Activated T-cell treated with anti-CD3 and anti-CD28 coated beads, Interleukin-2, amount 50 U/mL, for 48 hours (primary cell): ENCODE results near the gene ISG15.
A peak's percentile ranks its signal among the peaks of the same experiment; 100 is the strongest.
"Not testable (repeated sequence)": the region's sequence is repeated elsewhere in the genome, so short reads cannot be mapped to it uniquely, and the experiment has no call there.

Source experiments
- DNase-seq, 2 experiments: peaks; one replicate each; pipeline ENCODE4 v3.0.0-alpha.2; 2020

The ISG15 gene

GRCh38 chr1:975896-976683 lies 37.2 kb upstream of the ISG15 start:
- DNase-seq, result peak; percentile 74 to 83

- DNase-seq, result not testable (repeated sequence)
These were observed 36.5 kb upstream of the ISG15 start for GRCh38 chr1:976791-977190.

DNA sequence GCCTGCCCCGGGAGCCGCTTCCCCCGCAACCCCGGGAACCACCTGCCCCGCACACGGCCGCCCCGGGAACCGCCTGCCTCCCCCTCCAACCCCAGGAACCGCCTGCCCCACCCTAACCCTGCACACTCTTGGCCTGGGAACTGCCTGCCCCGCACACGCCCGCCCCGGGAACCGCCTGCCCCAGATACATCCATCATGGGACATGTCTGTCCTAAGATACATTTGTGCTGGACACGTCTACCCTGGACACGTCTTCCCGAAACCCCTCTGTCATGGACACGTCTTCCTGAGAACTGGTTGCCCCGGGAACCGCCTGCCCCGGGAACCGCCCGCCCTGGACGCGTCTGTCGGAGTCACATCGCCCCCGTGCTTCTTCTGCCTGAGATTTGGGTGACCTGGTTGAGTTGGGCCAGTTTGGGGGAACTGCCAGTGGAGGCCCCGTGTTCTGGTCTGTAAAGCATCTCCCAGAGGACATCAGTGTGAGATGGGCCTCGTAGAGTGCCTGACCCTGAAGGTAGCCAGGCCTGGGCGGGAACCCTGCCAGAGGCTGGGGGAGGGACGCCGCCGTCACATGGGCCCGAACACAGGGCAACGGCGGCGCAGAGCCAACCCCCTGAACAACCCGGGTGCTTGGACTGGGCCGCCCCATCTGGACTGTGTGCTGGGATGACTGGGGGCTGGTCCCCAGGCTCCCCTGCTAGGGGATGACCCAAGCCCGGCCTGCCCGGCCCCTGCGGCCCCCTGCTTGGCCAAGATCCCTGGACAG lies 35.0 kb upstream of the ISG15 start:
- no peak for DNase-seq

DNA sequence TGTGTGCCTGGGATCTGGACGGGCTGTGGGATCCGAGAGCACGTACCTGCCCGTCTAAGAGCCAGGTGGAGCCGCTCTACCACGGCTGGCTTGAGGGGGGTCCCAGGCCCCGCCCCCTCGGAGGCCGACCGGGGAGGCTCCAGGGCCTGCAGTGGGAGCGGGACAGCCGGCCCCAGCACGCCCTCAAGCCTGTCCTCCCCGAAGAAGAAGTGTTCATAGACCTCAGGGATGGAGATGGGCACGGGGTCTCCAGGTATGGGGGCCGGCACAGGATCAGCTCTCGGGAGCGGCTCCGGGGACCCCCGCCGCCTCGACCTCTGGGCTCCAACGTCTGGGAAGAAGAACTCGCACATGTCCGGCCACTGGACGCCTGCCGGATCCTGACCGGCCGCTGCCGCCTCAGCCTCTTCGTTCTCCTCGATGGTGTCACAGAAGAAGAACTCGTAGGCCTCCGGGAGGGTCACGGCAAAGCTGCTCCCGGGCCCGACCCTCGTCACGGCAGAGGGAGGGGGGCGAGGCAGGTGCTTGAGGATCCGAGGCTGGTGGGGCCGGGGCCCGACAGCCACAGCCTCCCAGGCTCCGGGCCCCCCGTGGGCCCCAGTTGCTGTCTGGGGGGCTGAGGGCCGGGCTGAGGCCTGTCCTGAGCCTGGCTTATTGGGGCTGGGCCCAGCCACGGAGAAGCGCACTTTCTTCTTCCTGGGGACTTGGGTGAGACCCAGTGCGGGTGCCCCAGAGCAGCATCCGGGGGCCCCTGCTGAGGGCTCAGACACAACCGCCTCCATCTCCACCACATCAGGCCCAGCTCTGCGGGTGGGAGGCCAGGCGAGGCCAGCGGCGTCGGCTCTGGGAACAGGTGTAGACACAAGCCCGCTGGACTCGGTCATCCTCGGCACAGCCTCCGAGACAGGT lies 34.2 kb upstream of the ISG15 start:
- no peak for DNase-seq

DNA sequence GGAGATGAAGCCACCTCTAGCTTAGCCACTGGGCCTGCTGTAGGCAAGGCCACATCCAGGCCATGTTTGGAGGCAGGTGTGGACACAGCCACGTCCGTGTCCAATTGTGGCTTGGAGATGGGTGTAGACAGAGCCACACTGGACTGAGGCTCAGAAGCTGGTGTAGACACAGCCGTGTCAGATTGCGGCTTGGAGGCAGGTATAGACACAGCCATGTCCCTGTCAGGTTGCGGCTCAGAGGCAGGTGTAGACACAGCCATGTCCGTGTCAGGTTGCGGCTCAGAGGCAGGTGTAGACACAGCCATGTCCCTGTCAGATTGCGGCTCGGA lies 33.6 kb upstream of the ISG15 start:
- no peak for DNase-seq

DNA sequence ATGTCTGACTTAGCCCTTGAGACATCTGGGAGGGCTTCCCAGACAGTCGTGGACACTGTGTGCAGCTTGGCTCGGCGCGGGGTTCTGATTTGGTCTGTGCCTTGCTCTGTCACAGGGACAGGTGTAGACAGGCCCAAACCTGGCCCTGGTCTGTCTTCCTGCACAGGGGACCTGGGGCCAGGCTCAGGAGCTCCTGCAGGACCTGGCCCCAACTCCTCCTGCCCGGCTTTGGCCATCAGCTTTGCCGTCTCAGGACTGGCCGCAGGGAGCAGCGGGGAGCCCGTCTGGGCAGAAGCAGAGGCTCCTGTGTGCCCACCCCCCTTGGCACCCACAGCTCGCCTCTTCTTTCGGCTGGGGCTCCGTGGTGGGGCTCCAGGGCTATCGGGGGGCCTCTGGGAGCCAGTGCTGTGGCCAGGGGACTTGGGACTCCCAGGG lies 33.1 kb upstream of the ISG15 start:
- no peak for DNase-seq

DNA sequence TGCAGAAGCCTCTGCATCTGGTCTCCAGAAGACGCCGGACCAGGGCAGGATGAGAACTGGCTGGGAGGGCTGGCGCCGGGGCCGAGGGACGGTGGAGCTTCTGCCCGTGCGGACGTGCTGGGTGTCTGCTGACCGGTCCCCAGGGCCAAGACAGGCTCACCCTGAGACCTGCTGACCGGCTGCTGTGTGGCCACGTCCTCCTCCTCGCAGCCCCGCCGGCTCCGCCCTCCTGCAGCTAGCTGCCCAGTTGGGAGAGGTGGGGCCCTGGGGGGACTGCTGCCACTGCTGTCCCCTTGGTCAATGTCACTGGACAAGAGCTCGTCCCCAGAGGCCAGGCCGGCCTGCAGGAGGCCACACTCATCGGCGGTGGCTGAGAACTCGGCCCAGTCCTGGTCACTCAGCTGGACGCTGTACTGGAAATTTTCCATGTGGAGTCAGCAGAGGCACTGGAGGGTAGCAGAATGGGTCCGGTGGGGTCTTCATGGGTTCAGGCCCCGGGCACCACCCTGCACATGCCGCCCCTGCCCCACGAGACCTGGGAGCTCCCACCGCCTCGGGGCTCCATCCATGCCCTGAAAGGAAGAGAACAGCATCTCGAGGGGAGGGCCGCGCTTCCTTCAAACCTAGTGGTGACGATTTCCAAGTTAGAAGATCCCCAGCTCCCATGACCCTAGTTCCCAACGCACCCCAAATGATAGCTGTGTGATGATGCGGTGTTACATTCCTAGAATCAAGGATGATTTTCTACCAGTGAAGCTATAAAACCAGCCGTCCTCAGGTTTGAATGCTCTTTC lies 32.5 kb upstream of the ISG15 start:
- no peak for DNase-seq

GRCh38 chr1:981491-981954 lies 31.8 kb upstream of the ISG15 start:
- no peak for DNase-seq

DNA sequence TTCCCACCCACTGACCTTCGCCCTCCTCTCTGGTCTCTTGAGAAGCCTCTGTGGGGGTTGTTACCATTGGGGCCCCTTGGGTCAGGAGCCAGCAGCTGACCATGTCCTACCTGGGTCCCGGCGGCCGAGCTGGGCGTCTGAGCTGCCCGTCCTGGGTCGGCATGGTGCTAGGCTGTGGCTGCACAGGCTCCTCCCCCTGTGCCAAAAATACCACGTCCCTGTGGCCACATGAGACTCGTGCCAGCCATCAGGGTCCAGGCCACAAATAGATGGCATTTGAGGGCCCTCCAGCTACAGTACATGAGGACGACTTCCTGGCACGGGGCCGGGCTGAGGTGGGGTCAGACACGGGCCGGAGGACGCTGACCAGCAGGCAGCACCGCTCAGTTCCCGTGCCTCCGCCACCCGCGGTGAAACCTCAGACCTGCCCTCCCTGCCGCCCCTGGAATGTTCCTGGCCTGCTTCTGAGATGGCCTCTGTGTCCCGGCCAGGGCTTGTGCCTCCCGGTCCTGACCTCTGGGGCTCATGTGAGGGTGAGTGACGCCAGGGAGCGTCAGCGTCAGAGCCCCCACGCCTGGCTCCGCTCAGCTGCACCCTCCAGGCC lies 31.2 kb upstream of the ISG15 start, which contains the start of gene PERM1:
Gene PERM1 (minus strand): TSS at position 139 of the 604 bp plus-strand sequence. CDS start 1,064 bp downstream, outside the sequence.
- DNase-seq, result no peak

DNA sequence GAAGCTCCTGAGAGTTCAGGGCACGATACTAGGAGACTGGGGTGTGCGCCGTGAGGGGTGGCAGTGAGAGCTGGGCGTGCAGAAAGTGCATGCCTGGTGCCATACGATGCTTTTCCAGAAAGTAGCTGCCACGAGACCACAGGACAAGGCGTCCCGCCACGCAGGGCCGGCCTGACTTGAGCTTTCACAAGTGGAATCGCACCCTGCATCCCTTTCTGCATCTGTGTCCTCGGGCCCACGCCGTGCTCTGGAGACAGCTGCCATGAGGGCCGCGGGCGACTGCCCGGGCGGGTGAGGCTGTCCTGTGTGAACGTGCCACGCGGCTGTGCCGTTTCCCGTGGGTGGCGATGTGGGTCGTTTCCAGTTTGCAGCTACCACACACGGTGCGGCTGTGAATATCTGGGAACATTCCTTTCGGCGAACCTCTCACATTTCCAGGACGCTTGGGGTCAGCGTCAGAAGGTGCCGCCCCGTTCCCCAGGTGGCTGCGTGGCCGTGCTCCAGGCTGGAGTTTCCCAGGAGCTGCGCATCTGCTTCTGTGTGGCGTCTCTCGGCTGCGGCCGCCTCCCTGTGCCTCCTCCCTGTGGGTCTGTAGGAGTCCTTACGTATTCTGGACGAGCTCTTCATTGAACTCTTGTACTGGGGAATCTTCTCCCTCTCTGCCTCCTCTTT lies 30.4 kb upstream of the ISG15 start:
- no peak for DNase-seq

GRCh38 chr1:983798-984475 lies 29.4 kb upstream of the ISG15 start:
- DNase-seq, result peak; percentile 71 to 80

GRCh38 chr1:984476-984814 lies 28.9 kb upstream of the ISG15 start:
- DNase-seq, result no peak

DNA sequence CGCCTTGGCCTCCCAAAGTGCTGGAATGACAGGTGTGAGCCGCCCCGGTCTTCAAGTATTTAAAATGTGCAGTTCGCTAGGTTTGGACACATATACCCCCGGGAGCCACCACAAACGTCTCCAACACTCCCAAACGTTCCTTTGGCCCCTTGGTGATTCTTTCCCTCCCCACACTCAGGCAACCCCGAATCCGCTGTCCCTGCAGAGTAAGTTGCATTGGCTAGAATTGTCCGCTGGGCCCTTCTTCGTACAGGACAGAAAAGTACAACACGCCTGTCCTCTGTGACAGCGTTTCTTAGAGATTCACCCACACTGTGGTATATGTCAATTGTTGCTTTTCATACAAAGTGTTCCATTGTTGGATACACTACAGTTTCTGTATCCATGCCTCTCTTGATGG lies 28.2 kb upstream of the ISG15 start:
- no peak for DNase-seq

DNA sequence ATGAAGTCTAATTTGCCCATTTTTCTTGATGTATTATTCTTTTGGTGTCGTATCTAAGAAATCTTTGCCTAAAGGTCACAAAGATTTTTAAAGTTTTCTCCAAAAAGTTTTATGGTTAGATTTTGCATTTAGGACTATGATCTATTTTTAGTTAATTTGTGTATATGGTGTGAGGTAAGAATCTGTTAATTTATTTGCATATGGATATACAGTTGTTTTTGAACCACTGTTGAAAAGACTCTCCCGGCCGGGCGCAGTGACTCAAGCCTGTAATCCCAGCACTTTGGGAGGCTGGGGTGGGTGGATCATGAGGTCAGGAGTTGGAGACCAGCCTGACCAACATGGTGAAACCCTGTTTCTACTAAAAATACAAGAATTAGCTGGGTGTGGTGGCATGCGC lies 25.2 kb upstream of the ISG15 start:
- DNase-seq, result not testable (repeated sequence)

- not testable (repeated sequence) for DNase-seq
These were observed 22.0 kb upstream of the ISG15 start for GRCh38 chr1:991275-991674.

GRCh38 chr1:991895-992294 lies 21.4 kb upstream of the ISG15 start:
- no peak for DNase-seq

- DNase-seq, result no peak
These were observed 20.9 kb upstream of the ISG15 start for GRCh38 chr1:992362-992761.

DNA sequence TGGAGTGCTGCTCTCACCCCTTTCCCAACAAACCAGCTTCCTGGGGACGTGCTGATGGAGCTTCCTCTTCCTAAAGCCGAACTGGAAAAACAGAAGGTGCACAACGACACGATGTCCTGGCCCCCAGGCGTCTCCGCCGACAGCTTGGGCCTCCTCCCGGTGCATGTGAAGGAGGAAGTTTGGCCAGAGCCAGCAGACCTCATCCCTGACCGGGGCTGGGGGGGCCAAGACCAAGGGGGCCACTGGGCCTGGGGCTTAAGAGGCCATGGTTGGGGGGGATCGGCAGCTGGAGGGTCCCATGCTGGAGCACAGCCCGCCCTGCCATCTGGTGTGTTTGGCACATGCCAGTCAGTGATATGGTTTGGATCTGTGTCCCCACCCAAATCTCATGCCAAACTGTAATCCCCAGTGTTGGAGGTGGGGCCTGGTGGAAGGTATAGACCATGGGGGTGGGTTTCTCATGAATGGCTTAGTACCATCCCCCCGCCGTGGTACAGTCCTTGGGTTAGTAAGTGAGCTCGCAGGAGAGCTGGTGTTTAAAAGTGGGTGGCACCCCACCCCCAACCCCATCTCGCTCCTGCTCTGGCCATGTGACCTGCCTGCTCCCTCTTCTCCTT lies 19.8 kb upstream of the ISG15 start:
- no peak for DNase-seq

DNA sequence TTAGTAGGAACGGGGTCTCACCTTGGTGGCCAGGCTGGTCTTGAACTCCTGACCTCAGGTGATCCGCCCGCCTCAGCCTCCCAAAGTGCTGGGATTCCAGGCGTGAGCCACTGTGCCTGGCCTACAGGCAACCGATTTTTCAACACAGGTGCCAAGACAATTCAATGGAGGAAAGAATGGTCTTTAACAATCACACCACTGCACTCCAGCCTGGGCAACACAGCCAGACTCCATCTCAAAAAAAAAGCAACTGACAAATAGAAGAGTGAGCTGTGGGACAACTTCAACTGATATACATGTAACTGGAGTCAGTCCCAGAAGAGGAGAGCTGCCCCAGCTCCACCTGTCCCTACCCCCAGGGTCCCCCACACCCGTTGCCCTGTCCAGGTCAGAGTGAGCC lies 18.8 kb upstream of the ISG15 start:
- DNase-seq, result not testable (repeated sequence)
